Erythroblast (primary cell): Measurements from ENCODE around the gene KCTD19.

ENCODE experiments used
- GATA1 ChIP-seq: IDR thresholded peaks from 2 replicates; pipeline ENCODE4 v1.6.1; 2011; ENCODE audit warnings: low read depth, mild to moderate bottlenecking, control low read depth, low read length, moderate library complexity
- POLR2A ChIP-seq: IDR thresholded peaks from 2 replicates; pipeline ENCODE4 v1.6.1; 2011; ENCODE audit warnings: mild to moderate bottlenecking, low read length

- no peak for TF ChIP-seq POLR2A
- no peak for TF ChIP-seq GATA1
Observed at GRCh38 chr16:67339453-67339852, 12.9 kb upstream of the KCTD19 start.
